Measurements from ENCODE around the gene PRDM16. TPM values are rescaled to one million over a fixed set of nuclear protein-coding genes. Genes with fewer than 3 reads are reported as not detected.

The PRDM16 gene
- total and polyA plus RNA-seq, 4 donors = 0.05 to 0.67 (median 0.19) TPM

- TF ChIP-seq MAX (IDR thresholded peaks at IDR 0.05) = no peak
- TF ChIP-seq REST (IDR thresholded peaks at IDR 0.05) = no peak
- TF ChIP-seq FOXA1 (IDR thresholded peaks at IDR 0.05) = no peak
- TF ChIP-seq YY1 (IDR thresholded peaks at IDR 0.05) = no peak
- TF ChIP-seq NR2F2 (IDR thresholded peaks at IDR 0.05) = no peak
- no peak for TF ChIP-seq ZBTB33 (IDR thresholded peaks at IDR 0.05)
- TF ChIP-seq RXRA (IDR thresholded peaks at IDR 0.05) = no peak
- no peak for TF ChIP-seq GABPA (IDR thresholded peaks at IDR 0.05 in 1 of 2, conservative IDR thresholded peaks at IDR 0.05 in 1 of 2)
- TF ChIP-seq RAD21 (IDR thresholded peaks at IDR 0.05) = no peak
- TF ChIP-seq ATF3 (IDR thresholded peaks at IDR 0.05) = no peak
- no peak for TF ChIP-seq HNF4A (conservative IDR thresholded peaks at IDR 0.05)
- no peak for TF ChIP-seq EGR1 (IDR thresholded peaks at IDR 0.05; ENCODE audit: low read depth in 2 of 2)
- no peak for TF ChIP-seq HNF4G (IDR thresholded peaks at IDR 0.05)
- no peak for TF ChIP-seq TAF1 (conservative IDR thresholded peaks at IDR 0.05)
- no peak for TF ChIP-seq CTCF (IDR thresholded peaks at IDR 0.05; ENCODE audit: low read depth, low read length, missing input control)
- TF ChIP-seq SP1 (IDR thresholded peaks at IDR 0.05) = no peak
- no peak for TF ChIP-seq FOXA2 (IDR thresholded peaks at IDR 0.05)
- no peak for TF ChIP-seq JUND (IDR thresholded peaks at IDR 0.05)
- Histone ChIP-seq H3K4me3 (ENCODE audit: low read depth in 1 of 3, low read length in 3 of 3) (no peak overlapping the region), H3K36me3 (ENCODE audit: control insufficient read depth in 4 of 4, insufficient read depth in 3 of 4, low read depth in 1 of 4, low read length in 3 of 4) (no peaks in the 10 kb centered on the region), H3K4me1 (ENCODE audit: control insufficient read depth in 4 of 4, insufficient read depth in 4 of 4, low read length in 3 of 4) (peaks cover 0 to 6% (median 2%) of the 10 kb centered on the region in 4 donors), H3K27ac (ENCODE audit: low read depth in 1 of 2, low read length in 2 of 2) (no peak overlapping the region), H3K27me3 (ENCODE audit: control insufficient read depth in 4 of 4, insufficient read depth in 4 of 4, low read length in 3 of 4) (no peaks in the 10 kb centered on the region), H3K9ac (ENCODE audit: low read depth in 1 of 2, low read length in 2 of 2) (no peak overlapping the region), H3K9me3 (ENCODE audit: control insufficient read depth in 4 of 4, low read length in 3 of 4) (no peaks in the 10 kb centered on the region)
- 86% methylated on average over 16 of the region's 16 CpGs for WGBS
- no peak for DNase-seq (ENCODE audit: low spot score)
These were observed 109.3 kb downstream of the PRDM16 start for GRCh38 chr1:3178279-3178678.
